HG02571 (cell line): ENCODE data around the gene DNAJC1.

ENCODE experiments used
- ATAC-seq: cut with Tn5 transposase; IDR thresholded peaks from one replicate; pipeline ENCODE4 v1.9.1; 2021; ENCODE audit warnings: mild to moderate bottlenecking, moderate library complexity; ENCODE audit not compliant: unreplicated experiment

DNAJC1 gene

GRCh38 chr10:22010973-22011408, 7.5 kb upstream of the DNAJC1 start:
- ATAC-seq = no peak

- no peak for ATAC-seq
Measured at GRCh38 chr10:22010539-22010938, 7.0 kb upstream of the DNAJC1 start.

- no peak for ATAC-seq
Measured at GRCh38 chr10:22006379-22006884, 2.9 kb upstream of the DNAJC1 start.

- ATAC-seq = no peak
Measured at GRCh38 chr10:22005763-22006162, 2.2 kb upstream of the DNAJC1 start.

- ATAC-seq = no peak
Measured at GRCh38 chr10:22003964-22004281, 393 bp upstream of the DNAJC1 start.

GRCh38 chr10:22002591-22003176, 846 bp downstream of the DNAJC1 start:
- ATAC-seq = peak; percentile 18

- ATAC-seq = no peak
Measured at GRCh38 chr10:21995557-21995956, 8.0 kb downstream of the DNAJC1 start.

- ATAC-seq = no peak
Measured at GRCh38 chr10:21993360-21994001, 10.0 kb downstream of the DNAJC1 start.

GRCh38 chr10:21991785-21992184, 11.7 kb downstream of the DNAJC1 start:
- no peak for ATAC-seq

GRCh38 chr10:21990449-21990848, 13.1 kb downstream of the DNAJC1 start:
- ATAC-seq = no peak

GRCh38 chr10:21989453-21990154, 13.9 kb downstream of the DNAJC1 start:
- no peak for ATAC-seq

- no peak for ATAC-seq
Measured at GRCh38 chr10:21985541-21985940, 18.0 kb downstream of the DNAJC1 start.

- ATAC-seq = no peak
Measured at GRCh38 chr10:21981118-21981517, 22.4 kb downstream of the DNAJC1 start.

GRCh38 chr10:21980691-21981090, 22.8 kb downstream of the DNAJC1 start:
- ATAC-seq = no peak

GRCh38 chr10:21978191-21978862, 25.2 kb downstream of the DNAJC1 start:
- ATAC-seq = no peak

GRCh38 chr10:21976739-21977138, 26.8 kb downstream of the DNAJC1 start:
- ATAC-seq = no peak

- no peak for ATAC-seq
Measured at GRCh38 chr10:21976280-21976679, 27.2 kb downstream of the DNAJC1 start.

- ATAC-seq = no peak
Measured at GRCh38 chr10:21975378-21975990, 28.0 kb downstream of the DNAJC1 start.

- ATAC-seq = no peak
Measured at GRCh38 chr10:21972584-21972983, 30.9 kb downstream of the DNAJC1 start.

GRCh38 chr10:21969326-21970287, 33.9 kb downstream of the DNAJC1 start:
- ATAC-seq = no peak
